ENCODE measurements around the gene CTR9. TPM values are rescaled to one million over a fixed set of nuclear protein-coding genes. Genes with fewer than 3 reads are reported as not detected.

CTR9 gene
- total and polyA plus RNA-seq, 9 of the 15 experiments (the other 6 are each of a cell fraction or from before 2014, with no cell fraction given), result 25.4 to 79.3 (median 47.3) TPM

- TF ChIP-seq ZNF12 (CRISPR knock-in tag; IDR thresholded peaks at IDR 0.05) (peak; percentile 59; the same call in 1 of the 2 replicates), STAT6 (CRISPR knock-in tag; IDR thresholded peaks at IDR 0.05) (no peak), FOSL1 (tag; conservative IDR thresholded peaks at IDR 0.05) (peak; percentile 57), KDM5B (IDR thresholded peaks at IDR 0.05; ENCODE audit: insufficient replicate concordance, low read depth, low read length) (peak; percentile 94), CBX5 (IDR thresholded peaks at IDR 0.05; ENCODE audit: borderline replicate concordance, low read depth) (0 out of 2 replicates have a peak, but pooled peaks have one; percentile 21), SP2 (IDR thresholded peaks at IDR 0.05; ENCODE audit: extremely low read depth, low read depth, low read length, poor library complexity, severe bottlenecking) (no peak), ZNF184 (CRISPR knock-in tag; IDR thresholded peaks at IDR 0.05) (no peak), E2F4 (CRISPR knock-in tag; IDR thresholded peaks at IDR 0.05; ENCODE audit: low read depth) (no peak), ZZZ3 (IDR thresholded peaks at IDR 0.05) (no peak), HMGXB4 (CRISPR knock-in tag; IDR thresholded peaks at IDR 0.05) (no peak), ZNF197 (CRISPR knock-in tag; IDR thresholded peaks at IDR 0.05; ENCODE audit: low read depth) (0 out of 2 replicates have a peak, but pooled peaks have one; percentile 70), TAF15 (IDR thresholded peaks at IDR 0.05; ENCODE audit: low read depth, low read length) (no peak), NRF1 (conservative IDR thresholded peaks at IDR 0.05 in 1 of 2, IDR thresholded peaks at IDR 0.05 in 1 of 2) (peak; percentile 68 to 75), PHTF2 (CRISPR knock-in tag; IDR thresholded peaks at IDR 0.05) (no peak), CBX1 (IDR thresholded peaks at IDR 0.05; ENCODE audit: low read depth) (peak; percentile 78), ELK1 (CRISPR knock-in tag; IDR thresholded peaks at IDR 0.05) (no peak), CREB3 (tag; conservative IDR thresholded peaks at IDR 0.05; ENCODE audit: low read depth) (no peak)
- TF ChIP-seq, protein P1, sequence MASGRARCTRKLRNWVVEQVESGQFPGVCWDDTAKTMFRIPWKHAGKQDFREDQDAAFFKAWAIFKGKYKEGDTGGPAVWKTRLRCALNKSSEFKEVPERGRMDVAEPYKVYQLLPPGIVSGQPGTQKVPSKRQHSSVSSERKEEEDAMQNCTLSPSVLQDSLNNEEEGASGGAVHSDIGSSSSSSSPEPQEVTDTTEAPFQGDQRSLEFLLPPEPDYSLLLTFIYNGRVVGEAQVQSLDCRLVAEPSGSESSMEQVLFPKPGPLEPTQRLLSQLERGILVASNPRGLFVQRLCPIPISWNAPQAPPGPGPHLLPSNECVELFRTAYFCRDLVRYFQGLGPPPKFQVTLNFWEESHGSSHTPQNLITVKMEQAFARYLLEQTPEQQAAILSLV (tag; IDR thresholded peaks at IDR 0.05), result no peak
These were observed at the start of gene CTR9 (continued) for GRCh38 chr11:10750838-10751580.
